Measurements from ENCODE around the gene UGT1A5. TPM values are rescaled to one million over a fixed set of nuclear protein-coding genes. Genes with fewer than 3 reads are reported as not detected.

The UGT1A5 gene
- polyA plus RNA-seq, 1 of the 3 experiments (the other 2 are of a cell fraction): not detected

GRCh38 chr2:233792720-233793119 is 80.0 kb downstream of the UGT1A5 start:
- Histone ChIP-seq H3K4me2 (no peak overlapping the region), H2AFZ (ENCODE audit: low read depth) (no peak overlapping the region), H3K27me3 (ENCODE audit: insufficient read depth) (no peaks in the 10 kb centered on the region), H3F3A (replicated peaks; ENCODE audit: insufficient read depth) (no peaks in the 10 kb centered on the region), H3K4me3 (ENCODE audit: low read depth in 2 of 2, low read length in 1 of 2) (no peak overlapping the region), H3K9me2 (no peaks in the 10 kb centered on the region), H3K9me3 (no peaks in the 10 kb centered on the region), H3K4me1 (ENCODE audit: control insufficient read depth in 1 of 2, insufficient read depth in 2 of 2, low read depth in 1 of 2, low read length in 1 of 2) (no peaks in the 10 kb centered on the region), H3K36me3 (replicated peaks in 1 of 2; ENCODE audit: control insufficient read depth in 1 of 2, insufficient read depth in 2 of 2, low read length in 1 of 2) (no peaks in the 10 kb centered on the region), H3K79me2 (ENCODE audit: insufficient read depth) (no peaks in the 10 kb centered on the region), H4K20me1 (ENCODE audit: insufficient read depth) (no peaks in the 10 kb centered on the region), H3K27ac (ENCODE audit: low read depth in 2 of 2, low read length in 1 of 2) (no peak overlapping the region), H3K9ac (no peak overlapping the region)
- 83% methylated on average over 7 of the region's 7 CpGs for WGBS (ENCODE audit: low lambda C conversion rate)
- ChIA-PET POLR2A (no interaction called here), CTCF (no interaction called here)
- no peak for DNase-seq
- TF ChIP-seq RCOR1 (IDR thresholded peaks at IDR 0.05; ENCODE audit: low read length) (no peak), EZH2phosphoT487 (IDR thresholded peaks at IDR 0.05; ENCODE audit: borderline replicate concordance, low read depth) (no peak), FOXM1 (IDR thresholded peaks at IDR 0.05; ENCODE audit: low read depth) (no peak), CHD2 (IDR thresholded peaks at IDR 0.05; ENCODE audit: low read length, partially characterized antibody) (no peak), REST (IDR thresholded peaks at IDR 0.05; ENCODE audit: low read depth, low read length) (no peak), YY1 (IDR thresholded peaks at IDR 0.05; ENCODE audit: low read depth) (no peak), IRF3 (IDR thresholded peaks at IDR 0.05; ENCODE audit: low read depth, low read length) (no peak), SIN3A (IDR thresholded peaks at IDR 0.05; ENCODE audit: borderline replicate concordance, low read depth, low read length) (no peak), TAF1 (IDR thresholded peaks at IDR 0.05; ENCODE audit: borderline replicate concordance, low read depth, low read length) (no peak), FOXJ3 (CRISPR knock-in tag; IDR thresholded peaks at IDR 0.05) (no peak), RXRA (IDR thresholded peaks at IDR 0.05; ENCODE audit: borderline replicate concordance, low read depth) (no peak), CTCF (IDR thresholded peaks at IDR 0.05) (no peak), JUND (IDR thresholded peaks at IDR 0.05) (no peak), USF1 (IDR thresholded peaks at IDR 0.05; ENCODE audit: borderline replicate concordance, low read depth) (no peak)
